WTC11 (cell line): ENCODE data around the gene DALRD3. TPM values are rescaled to one million over a fixed set of nuclear protein-coding genes. Genes with fewer than 3 reads are reported as not detected.

Experiments used
- ATAC-seq: fragments of 200-7000 bp; cut with Tn5 transposase; 2 replicates; pipeline ENCODE4 v1.10.0; 2021; ENCODE audit warnings: mild to moderate bottlenecking, moderate library complexity
- CTCF ChIA-PET: fragments of 300-600 bp; sonication (Branson Sonifier 250); formaldehyde crosslinking; loops from one replicate; lab custom pipeline; 2021; ENCODE audit warnings: antibody characterized with exemption; lab: Charles Lee
- POLR2A ChIA-PET: fragments of 350-600 bp; sonication (Branson Sonifier 250); formaldehyde crosslinking; loops from one replicate; lab custom pipeline; 2021; ENCODE audit warnings: antibody characterized with exemption; lab: Charles Lee
- DNase-seq: peaks from one replicate; pipeline ENCODE4 v3.0.0; 2021; ENCODE audit warnings: low spot score
- H3K27ac Mint-ChIP-seq: 2 replicates; pipeline ENCODE4 v1.8.0; 2021; ENCODE audit warnings: mixed read lengths
- H3K27me3 Mint-ChIP-seq: 2 replicates; pipeline ENCODE4 v1.8.0; 2021; ENCODE audit warnings: low read depth, mild to moderate bottlenecking, moderate library complexity, mixed read lengths
- H3K36me3 Mint-ChIP-seq: 2 replicates; pipeline ENCODE4 v1.8.0; 2021; ENCODE audit warnings: mixed read lengths
- H3K4me1 Mint-ChIP-seq: 2 replicates; pipeline ENCODE4 v1.8.0; 2022; ENCODE audit warnings: mixed read lengths
- H3K4me3 Mint-ChIP-seq: 2 replicates; pipeline ENCODE4 v1.8.0; 2021; ENCODE audit warnings: mild to moderate bottlenecking, moderate library complexity, mixed read lengths
- H3K9me3 Mint-ChIP-seq: 2 replicates; pipeline ENCODE4 v1.8.0; 2021; ENCODE audit warnings: mixed read lengths
- AR ChIP-seq: fragments of 250-450 bp; sonication (Bioruptor Pico); IDR thresholded peaks from 2 replicates; pipeline ENCODE4 v1.9.0; 2021; ENCODE audit warnings: mild to moderate bottlenecking
- ATF3 ChIP-seq: sonication (generic); formaldehyde crosslinking; conservative IDR thresholded peaks from 2 replicates; pipeline ENCODE4 v1.8.1; 2022; ENCODE audit warnings: mild to moderate bottlenecking, missing genetic modification reagents
- ATF6 ChIP-seq: sonication (generic); formaldehyde crosslinking; IDR thresholded peaks from 2 replicates; pipeline ENCODE4 v1.8.1; 2023; ENCODE audit warnings: mild to moderate bottlenecking, missing genetic modification reagents
- ELF4 ChIP-seq: sonication (generic); formaldehyde crosslinking; IDR thresholded peaks from 2 replicates; pipeline ENCODE4 v1.8.1; 2022; ENCODE audit warnings: low read depth, mild to moderate bottlenecking, moderate library complexity, missing genetic modification reagents
- FOXJ3 ChIP-seq: sonication (generic); formaldehyde crosslinking; IDR thresholded peaks from 2 replicates; pipeline ENCODE4 v1.9.0; 2021; ENCODE audit warnings: missing genetic modification reagents, mild to moderate bottlenecking, borderline replicate concordance
- IRF2 ChIP-seq: sonication (generic); formaldehyde crosslinking; IDR thresholded peaks from 2 replicates; pipeline ENCODE4 v1.8.0; 2022; ENCODE audit warnings: low read depth, missing genetic modification reagents, borderline replicate concordance
- JAZF1 ChIP-seq: fragments of 250-450 bp; sonication (Bioruptor Pico); IDR thresholded peaks from 2 replicates; pipeline ENCODE4 v1.9.0; 2021; ENCODE audit warnings: moderate library complexity, mild to moderate bottlenecking, inconsistent platforms
- KAT7 ChIP-seq: sonication (generic); formaldehyde crosslinking; IDR thresholded peaks from 2 replicates; pipeline ENCODE4 v1.8.1; 2023; ENCODE audit warnings: missing genetic modification reagents, mild to moderate bottlenecking, borderline replicate concordance
- NR1H2 ChIP-seq: sonication (generic); formaldehyde crosslinking; IDR thresholded peaks from 2 replicates; pipeline ENCODE4 v1.9.0; 2021; ENCODE audit warnings: mild to moderate bottlenecking, moderate library complexity, missing genetic modification reagents
- OVOL2 ChIP-seq: fragments of 250-450 bp; sonication (Bioruptor Pico); IDR thresholded peaks from 2 replicates; pipeline ENCODE4 v1.9.0; 2021; ENCODE audit warnings: mild to moderate bottlenecking, borderline replicate concordance
- SMAD4 ChIP-seq: sonication (generic); formaldehyde crosslinking; IDR thresholded peaks from 2 replicates; pipeline ENCODE4 v1.8.0; 2022; ENCODE audit warnings: mild to moderate bottlenecking, missing genetic modification reagents
- STAT6 ChIP-seq: sonication (generic); formaldehyde crosslinking; conservative IDR thresholded peaks from 2 replicates; pipeline ENCODE4 v1.8.1; 2023; ENCODE audit warnings: mild to moderate bottlenecking, low read depth, missing genetic modification reagents, moderate library complexity
- TCF7 ChIP-seq: sonication (generic); formaldehyde crosslinking; IDR thresholded peaks from 2 replicates; pipeline ENCODE4 v1.8.0; 2022; ENCODE audit warnings: mild to moderate bottlenecking, low read depth, missing genetic modification reagents, moderate library complexity
- TEAD1 ChIP-seq: sonication (generic); formaldehyde crosslinking; IDR thresholded peaks from 2 replicates; pipeline ENCODE4 v1.8.0; 2022; ENCODE audit warnings: mild to moderate bottlenecking, missing genetic modification reagents
- TP53 ChIP-seq: sonication (generic); formaldehyde crosslinking; IDR thresholded peaks from 2 replicates; pipeline ENCODE4 v1.8.1; 2023; ENCODE audit warnings: mild to moderate bottlenecking, missing genetic modification reagents
- ZNF138 ChIP-seq: sonication (generic); formaldehyde crosslinking; conservative IDR thresholded peaks from 2 replicates; pipeline ENCODE4 v1.8.1; 2022; ENCODE audit warnings: mild to moderate bottlenecking, moderate library complexity, missing genetic modification reagents
- ZNF232 ChIP-seq: sonication (generic); formaldehyde crosslinking; IDR thresholded peaks from 2 replicates; pipeline ENCODE4 v1.8.0; 2022; ENCODE audit warnings: mild to moderate bottlenecking, missing genetic modification reagents
- ZNF416 ChIP-seq: fragments of 250-450 bp; sonication (Bioruptor Pico); IDR thresholded peaks from 2 replicates; pipeline ENCODE4 v1.9.0; 2021; ENCODE audit warnings: mild to moderate bottlenecking, inconsistent platforms
- ZNF423 ChIP-seq: fragments of 250-450 bp; sonication (Bioruptor Pico); IDR thresholded peaks from 2 replicates; pipeline ENCODE4 v2.1.2; 2022; ENCODE audit warnings: mild to moderate bottlenecking, moderate library complexity
- total RNA-seq: library from RNA; stranded (reverse); gene quantifications from 3 replicates; pipeline ENCODE4 v1.2.3, GENCODE V29; 2021
- TF ChIP-seq, protein P1 (sequence below): sonication (generic); formaldehyde crosslinking; IDR thresholded peaks from 2 replicates; pipeline ENCODE4 v1.8.1; 2022; ENCODE audit warnings: mild to moderate bottlenecking, missing genetic modification reagents, moderate library complexity, borderline replicate concordance
- TF ChIP-seq, protein P2 (sequence below): fragments of 250-450 bp; sonication (Bioruptor Pico); IDR thresholded peaks from 2 replicates; pipeline ENCODE4 v1.9.0; 2021; ENCODE audit warnings: moderate library complexity, mild to moderate bottlenecking, inconsistent platforms, borderline replicate concordance
- TF ChIP-seq, protein P3 (sequence below): sonication (generic); formaldehyde crosslinking; IDR thresholded peaks from 2 replicates; pipeline ENCODE4 v1.8.1; 2023; ENCODE audit warnings: mild to moderate bottlenecking, moderate library complexity, missing genetic modification reagents

DALRD3 gene
- total RNA-seq, 1 experiment from 2014 or later = 41.4 TPM

DNA sequence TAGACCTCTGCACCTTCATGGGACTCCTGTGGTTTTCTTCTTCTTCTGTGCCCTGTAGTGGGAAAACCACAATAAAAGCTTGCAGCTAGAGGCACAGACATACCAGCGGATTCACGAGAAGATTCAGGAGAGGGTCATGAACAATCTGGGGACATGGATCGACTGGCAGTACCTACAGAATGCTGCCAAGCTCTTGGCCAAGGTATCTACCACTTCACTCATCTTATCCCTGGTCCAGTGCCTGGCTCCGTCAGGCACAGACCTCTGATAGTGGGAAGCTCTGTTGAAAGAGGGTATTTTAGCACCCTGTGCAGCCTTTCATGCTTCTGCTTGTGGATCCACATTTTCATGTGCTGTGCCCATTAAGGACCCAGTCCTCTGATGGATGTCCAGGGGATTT is 38.1 kb downstream of the DALRD3 start (continued):
- TF ChIP-seq JAZF1 (CRISPR knock-in tag) (no peak), OVOL2 (no peak), IRF2 (CRISPR knock-in tag) (no peak), ZNF138 (no peak), ZNF416 (no peak), KAT7 (CRISPR knock-in tag) (no peak)
- TF ChIP-seq, protein P1, sequence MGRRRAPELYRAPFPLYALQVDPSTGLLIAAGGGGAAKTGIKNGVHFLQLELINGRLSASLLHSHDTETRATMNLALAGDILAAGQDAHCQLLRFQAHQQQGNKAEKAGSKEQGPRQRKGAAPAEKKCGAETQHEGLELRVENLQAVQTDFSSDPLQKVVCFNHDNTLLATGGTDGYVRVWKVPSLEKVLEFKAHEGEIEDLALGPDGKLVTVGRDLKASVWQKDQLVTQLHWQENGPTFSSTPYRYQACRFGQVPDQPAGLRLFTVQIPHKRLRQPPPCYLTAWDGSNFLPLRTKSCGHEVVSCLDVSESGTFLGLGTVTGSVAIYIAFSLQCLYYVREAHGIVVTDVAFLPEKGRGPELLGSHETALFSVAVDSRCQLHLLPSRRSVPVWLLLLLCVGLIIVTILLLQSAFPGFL = no peak

- Mint-ChIP-seq H3K4me1 (no peaks in the 10 kb centered on the region), H3K4me3 (no peak overlapping the region), H3K27me3 (no peaks in the 10 kb centered on the region), H3K27ac (0 out of 2 replicates have a peak overlapping the region, but pooled peaks have one; percentile 34), H3K9me3 (no peaks in the 10 kb centered on the region), H3K36me3 (peaks cover 66% of the 10 kb centered on the region)
- CTCF ChIA-PET = no interaction called here
- ATAC-seq (no peak), DNase-seq (no peak)
- TF ChIP-seq, protein P2, sequence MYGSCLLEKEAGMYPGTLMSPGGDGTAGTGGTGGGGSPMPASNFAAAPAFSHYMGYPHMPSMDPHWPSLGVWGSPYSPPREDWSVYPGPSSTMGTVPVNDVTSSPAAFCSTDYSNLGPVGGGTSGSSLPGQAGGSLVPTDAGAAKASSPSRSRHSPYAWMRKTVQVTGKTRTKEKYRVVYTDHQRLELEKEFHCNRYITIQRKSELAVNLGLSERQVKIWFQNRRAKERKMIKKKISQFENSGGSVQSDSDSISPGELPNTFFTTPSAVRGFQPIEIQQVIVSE (CRISPR knock-in tag) = no peak
- TF ChIP-seq AR = no peak
- TF ChIP-seq ELF4 = no peak
- POLR2A ChIA-PET = interaction anchor here (0.5 kb wide), 1 partner anchor 306 kb away, joined by 3 read pairs; no protein-coding TSS in a partner anchor
Observed at GRCh38 chr3:48979451-48979850, 38.9 kb downstream of the DALRD3 start.

DNA sequence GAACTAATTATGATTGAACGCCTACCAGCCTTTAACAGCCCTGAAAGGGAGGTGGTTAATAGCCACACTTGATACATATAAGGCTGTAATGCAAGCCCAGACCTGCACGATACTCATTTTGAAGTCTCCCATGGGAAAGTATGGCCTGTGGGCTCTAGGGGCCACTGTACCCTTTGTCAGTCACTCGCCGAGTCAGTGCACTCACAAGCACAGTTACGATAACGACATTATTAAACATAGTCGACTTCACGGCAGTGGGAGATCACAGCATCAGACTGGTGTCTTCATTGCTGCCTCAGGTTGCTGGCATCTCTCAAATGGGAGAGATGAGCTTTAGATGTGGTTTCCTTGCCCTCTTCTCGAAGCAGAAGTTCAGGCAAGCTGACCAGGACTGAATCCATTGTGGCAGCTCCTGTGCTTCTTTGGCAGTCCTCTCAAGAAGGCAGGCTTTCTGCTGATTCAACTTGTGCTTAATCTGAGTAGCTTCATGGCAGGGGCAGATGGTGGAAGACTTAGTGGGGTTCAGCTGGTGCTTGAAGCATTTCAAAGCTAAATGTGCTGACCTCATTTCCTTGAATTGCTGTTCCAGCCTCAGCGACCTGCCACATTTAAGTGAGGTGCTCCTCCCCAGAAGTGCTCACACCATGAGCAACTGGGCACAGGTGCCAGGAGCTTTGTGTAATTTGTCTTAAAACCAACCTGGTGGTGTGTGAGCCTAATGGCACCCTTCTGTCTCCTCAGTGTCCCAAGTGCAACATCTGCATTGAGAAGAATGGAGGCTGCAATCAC is 44.1 kb downstream of the DALRD3 start:
- Mint-ChIP-seq H3K36me3 (peaks cover 72% of the 10 kb centered on the region), H3K9me3 (no peaks in the 10 kb centered on the region), H3K27ac (no peak overlapping the region), H3K4me1 (no peaks in the 10 kb centered on the region), H3K4me3 (no peak overlapping the region), H3K27me3 (no peaks in the 10 kb centered on the region)
- no peak for ATAC-seq
- POLR2A ChIA-PET = interaction anchor here (0.6 kb wide), 1 partner anchor 23 kb away, joined by 5 read pairs; no protein-coding TSS in a partner anchor
- CTCF ChIA-PET = interaction anchor here (2.2 kb wide), 1 partner anchor 14 kb away, joined by 13 read pairs; no protein-coding TSS in a partner anchor
- no peak for DNase-seq
- TF ChIP-seq ATF6 (CRISPR knock-in tag) (no peak), ATF3 (CRISPR knock-in tag) (no peak), NR1H2 (CRISPR knock-in tag) (no peak), TEAD1 (CRISPR knock-in tag) (no peak), ZNF423 (no peak), ZNF232 (CRISPR knock-in tag) (no peak), ZNF138 (no peak), TP53 (CRISPR knock-in tag) (no peak), SMAD4 (no peak), STAT6 (CRISPR knock-in tag) (no peak), FOXJ3 (CRISPR knock-in tag) (no peak), TCF7 (CRISPR knock-in tag) (no peak)
- TF ChIP-seq, protein P3, sequence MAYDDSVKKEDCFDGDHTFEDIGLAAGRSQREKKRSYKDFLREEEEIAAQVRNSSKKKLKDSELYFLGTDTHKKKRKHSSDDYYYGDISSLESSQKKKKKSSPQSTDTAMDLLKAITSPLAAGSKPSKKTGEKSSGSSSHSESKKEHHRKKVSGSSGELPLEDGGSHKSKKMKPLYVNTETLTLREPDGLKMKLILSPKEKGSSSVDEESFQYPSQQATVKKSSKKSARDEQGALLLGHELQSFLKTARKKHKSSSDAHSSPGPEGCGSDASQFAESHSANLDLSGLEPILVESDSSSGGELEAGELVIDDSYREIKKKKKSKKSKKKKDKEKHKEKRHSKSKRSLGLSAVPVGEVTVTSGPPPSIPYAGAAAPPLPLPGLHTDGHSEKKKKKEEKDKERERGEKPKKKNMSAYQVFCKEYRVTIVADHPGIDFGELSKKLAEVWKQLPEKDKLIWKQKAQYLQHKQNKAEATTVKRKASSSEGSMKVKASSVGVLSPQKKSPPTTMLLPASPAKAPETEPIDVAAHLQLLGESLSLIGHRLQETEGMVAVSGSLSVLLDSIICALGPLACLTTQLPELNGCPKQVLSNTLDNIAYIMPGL (CRISPR knock-in tag) = no peak
